GM23248 (cell line): ENCODE measurements around the gene SARNP. TPM values are rescaled to one million over a fixed set of nuclear protein-coding genes. Genes with fewer than 3 reads are reported as not detected.

Source experiments
- DNase-seq: peaks from one replicate; pipeline ENCODE4 v3.0.0-alpha.2; 2015
- H2AFZ ChIP-seq: fragments of 200-600 bp; sonication (generic); 2 replicates; pipeline ENCODE4 v1.6.1; 2016; ENCODE audit warnings: antibody characterized with exemption
- H3F3A ChIP-seq: fragments of 200-600 bp; sonication (generic); 2 replicates; pipeline ENCODE4 v1.6.1; 2016; ENCODE audit warnings: mild to moderate bottlenecking, antibody characterized with exemption, mixed run types; ENCODE audit not compliant: insufficient read depth
- H3K27ac ChIP-seq: fragments of 200-600 bp; sonication (generic); 2 replicates; pipeline ENCODE4 v1.5.1; 2016; ENCODE audit warnings: mild to moderate bottlenecking
- H3K27me3 ChIP-seq: fragments of 200-600 bp; sonication (generic); replicated peaks from 2 replicates; pipeline ENCODE4 v1.6.1; 2016; ENCODE audit warnings: mild to moderate bottlenecking; ENCODE audit not compliant: insufficient read depth
- H3K36me3 ChIP-seq: fragments of 200-600 bp; sonication (generic); 2 replicates; pipeline ENCODE4 v1.6.1; 2016; ENCODE audit warnings: low read depth, mild to moderate bottlenecking
- H3K4me1 ChIP-seq: fragments of 200-600 bp; sonication (generic); 2 replicates; pipeline ENCODE4 v1.6.1; 2016; ENCODE audit warnings: mild to moderate bottlenecking; ENCODE audit not compliant: insufficient read depth
- H3K4me2 ChIP-seq: fragments of 200-600 bp; sonication (generic); one replicate; pipeline ENCODE4 v1.6.1; 2016; ENCODE audit warnings: mild to moderate bottlenecking; ENCODE audit not compliant: unreplicated experiment
- H3K4me3 ChIP-seq: fragments of 200-600 bp; sonication (generic); 2 replicates; pipeline ENCODE4 v1.5.1; 2016; ENCODE audit warnings: mild to moderate bottlenecking
- H3K79me2 ChIP-seq: fragments of 200-600 bp; sonication (generic); 2 replicates; pipeline ENCODE4 v1.6.1; 2016; ENCODE audit warnings: mild to moderate bottlenecking; ENCODE audit not compliant: insufficient read depth
- H3K9ac ChIP-seq: fragments of 200-600 bp; sonication (generic); 2 replicates; pipeline ENCODE4 v1.6.1; 2016; ENCODE audit warnings: mild to moderate bottlenecking
- H3K9me2 ChIP-seq: fragments of 200-600 bp; sonication (generic); 2 replicates; pipeline ENCODE4 v1.6.1; 2016; ENCODE audit warnings: mixed run types, mild to moderate bottlenecking, moderate library complexity; ENCODE audit not compliant: insufficient read depth
- H3K9me3 ChIP-seq: fragments of 200-600 bp; sonication (generic); one replicate; pipeline ENCODE4 v1.6.1; 2017; ENCODE audit warnings: low read depth
- H4K20me1 ChIP-seq: fragments of 200-600 bp; sonication (generic); 2 replicates; pipeline ENCODE4 v1.6.0; 2016; ENCODE audit not compliant: insufficient read depth
- EZH2 ChIP-seq: fragments of 200-600 bp; sonication (generic); IDR thresholded peaks from 2 replicates; pipeline ENCODE4 v1.6.1; 2018; ENCODE audit warnings: antibody characterized with exemption, mild to moderate bottlenecking; ENCODE audit not compliant: insufficient read depth, poor library complexity, severe bottlenecking
- EZH2phosphoT487 ChIP-seq: fragments of 200-600 bp; sonication (generic); IDR thresholded peaks from 2 replicates; pipeline ENCODE4 v1.6.1; 2018; ENCODE audit warnings: antibody characterized with exemption, moderate library complexity, mild to moderate bottlenecking, low read depth; ENCODE audit not compliant: insufficient read depth
- whole genome bisulfite sequencing, 2 experiments: methylation state at CpG; one replicate each; pipeline ENCODE4 v1.1.6; 2015 to 2017; ENCODE audit warnings: low lambda C conversion rate in 2 of 2, low coverage in 1 of 2; ENCODE audit errors: missing lambda C conversion rate in 2 of 2; 5-methylcytosine and 5-hydroxymethylcytosine counted together
- in situ Hi-C: fragments of 300-500 bp; cut with MboI; formaldehyde crosslinking; loops from 2 replicates; pipeline ENCODE4 v1.15.0; 2020
- polyA plus RNA-seq: library from polyadenylated mRNA; unstranded; fragments of >200 nt; fragmentation: Nextera tagmentation; extraction: Ambion mirVana; gene quantifications from 2 replicates; pipeline ENCODE4 v1.2.1, GENCODE V29; 2016
- total RNA-seq: library from RNA; depleted of rRNA; stranded (reverse); fragments of >200 nt; shearing (Covaris generic); gene quantifications from 2 replicates; pipeline ENCODE4 v1.2.3, GENCODE V29; 2014

SARNP gene
- total and polyA plus RNA-seq, 2 experiments from 2014 or later: 53.6 to 131 TPM

GRCh38 chr12:55828357-55828756, 10.8 kb upstream of the SARNP start:
- no peaks in the 10 kb centered on the region for H3K27me3 ChIP-seq
- DNase-seq: no peak
- no peaks in the 10 kb centered on the region for H3K36me3 ChIP-seq
- peak overlapping the region; percentile 88 for H2AFZ ChIP-seq
- WGBS, 2 experiments: 70 to 84% methylated on average over 5 of the region's 5 CpGs
- peak overlapping the region; percentile 85 for H3K9ac ChIP-seq
- H3K4me3 ChIP-seq: peak overlapping the region; percentile 90
- no peaks in the 10 kb centered on the region for H3K9me3 ChIP-seq
- H3K79me2 ChIP-seq: peaks cover 83% of the 10 kb centered on the region
- peak overlapping the region; percentile 63 for H3K27ac ChIP-seq
- peaks cover 25% of the 10 kb centered on the region for H3K4me1 ChIP-seq
- no peak for TF ChIP-seq EZH2phosphoT487
- no peak for TF ChIP-seq EZH2
- in situ Hi-C loops: loop anchor here (10.0 kb wide), 1 partner anchor 106 kb away; the partner anchor contains the start of gene DGKA
- peaks cover 20% of the 10 kb centered on the region; the same call in 1 of the 2 replicates for H3F3A ChIP-seq
- H3K9me2 ChIP-seq: no peaks in the 10 kb centered on the region
- no peaks in the 10 kb centered on the region for H4K20me1 ChIP-seq
- peak overlapping the region; percentile 84 for H3K4me2 ChIP-seq

- DNase-seq: no peak
- Histone ChIP-seq H3K9ac (no peak overlapping the region), H3K4me1 (peaks cover 25% of the 10 kb centered on the region), H3K27me3 (no peaks in the 10 kb centered on the region), H3F3A (peaks cover 22% of the 10 kb centered on the region; the same call in 1 of the 2 replicates), H2AFZ (no peak overlapping the region), H3K9me3 (no peaks in the 10 kb centered on the region), H3K27ac (no peak overlapping the region), H3K79me2 (peaks cover 83% of the 10 kb centered on the region), H3K4me2 (no peak overlapping the region), H3K36me3 (peaks cover 2% of the 10 kb centered on the region; the same call in 1 of the 2 replicates), H3K9me2 (no peaks in the 10 kb centered on the region), H3K4me3 (no peak overlapping the region), H4K20me1 (no peaks in the 10 kb centered on the region)
- WGBS, 2 experiments: 94 to 95% methylated on average over 15 of the region's 15 CpGs
- in situ Hi-C loops: loop anchor here (10.0 kb wide), 1 partner anchor 107 kb away; the partner anchor contains the start of gene DGKA
- TF ChIP-seq EZH2: no peak
- no peak for TF ChIP-seq EZH2phosphoT487
Observed at GRCh38 chr12:55827806-55828205, 10.3 kb upstream of the SARNP start.

- no peak for TF ChIP-seq EZH2phosphoT487
- TF ChIP-seq EZH2: no peak
- Histone ChIP-seq H3K36me3 (peaks cover 33% of the 10 kb centered on the region), H3K27me3 (no peaks in the 10 kb centered on the region), H3K4me3 (no peak overlapping the region), H3K4me1 (peaks cover 15% of the 10 kb centered on the region), H4K20me1 (no peaks in the 10 kb centered on the region), H3K79me2 (peaks cover 80% of the 10 kb centered on the region), H3K9ac (no peak overlapping the region), H3K9me2 (no peaks in the 10 kb centered on the region), H3K9me3 (no peaks in the 10 kb centered on the region), H3K4me2 (peak overlapping the region; percentile 1), H3K27ac (0 out of 2 replicates have a peak overlapping the region, but pooled peaks have one; percentile 28), H3F3A (peaks cover 32% of the 10 kb centered on the region), H2AFZ (no peak overlapping the region)
- WGBS, 2 experiments: 80 to 86% methylated on average over 5 of the region's 5 CpGs
- DNase-seq: no peak
- in situ Hi-C loops: loop anchor here (10.0 kb wide), 1 partner anchor 110 kb away; the partner anchor contains the start of gene DGKA
Observed at GRCh38 chr12:55824726-55825125, 7.2 kb upstream of the SARNP start.

GRCh38 chr12:55823419-55823818, 5.9 kb upstream of the SARNP start:
- no peak overlapping the region for H3K4me3 ChIP-seq
- H3K27ac ChIP-seq: no peak overlapping the region
- no peak overlapping the region for H2AFZ ChIP-seq
- peaks cover 37% of the 10 kb centered on the region for H3K36me3 ChIP-seq
- H3K9me3 ChIP-seq: no peaks in the 10 kb centered on the region
- H3F3A ChIP-seq: peaks cover 45% of the 10 kb centered on the region
- H3K4me1 ChIP-seq: peaks cover 24% of the 10 kb centered on the region
- WGBS, 2 experiments: 73 to 80% methylated on average over 4 of the region's 4 CpGs
- in situ Hi-C loops: loop anchor here (10.0 kb wide), 1 partner anchor 111 kb away; the partner anchor contains the start of gene DGKA
- TF ChIP-seq EZH2: no peak
- no peak for TF ChIP-seq EZH2phosphoT487
- no peaks in the 10 kb centered on the region for H4K20me1 ChIP-seq
- H3K4me2 ChIP-seq: no peak overlapping the region
- H3K9me2 ChIP-seq: no peaks in the 10 kb centered on the region
- H3K9ac ChIP-seq: no peak overlapping the region
- DNase-seq: no peak
- peaks cover 78% of the 10 kb centered on the region for H3K79me2 ChIP-seq
- H3K27me3 ChIP-seq: no peaks in the 10 kb centered on the region

- H3K4me1 ChIP-seq: peaks cover 20% of the 10 kb centered on the region
- H3K9ac ChIP-seq: no peak overlapping the region
- H3K36me3 ChIP-seq: peaks cover 37% of the 10 kb centered on the region
- H3K9me3 ChIP-seq: no peaks in the 10 kb centered on the region
- peaks cover 69% of the 10 kb centered on the region for H3K79me2 ChIP-seq
- in situ Hi-C loops: loop anchor here (10.0 kb wide), 1 partner anchor 113 kb away; the partner anchor contains the start of gene DGKA
- no peak overlapping the region for H3K27ac ChIP-seq
- no peak overlapping the region for H3K4me2 ChIP-seq
- H3K27me3 ChIP-seq: no peaks in the 10 kb centered on the region
- no peaks in the 10 kb centered on the region for H3K9me2 ChIP-seq
- no peak for DNase-seq
- no peaks in the 10 kb centered on the region for H4K20me1 ChIP-seq
- TF ChIP-seq EZH2 (no peak), EZH2phosphoT487 (no peak)
- peaks cover 48% of the 10 kb centered on the region for H3F3A ChIP-seq
- WGBS, 2 experiments: 51 to 53% methylated on average over 6 of the region's 6 CpGs
- no peak overlapping the region for H2AFZ ChIP-seq
- no peak overlapping the region for H3K4me3 ChIP-seq
Observed at GRCh38 chr12:55822228-55822627, 4.7 kb upstream of the SARNP start.
